ENCODE results near the gene ATP8A2. TPM values are rescaled to one million over a fixed set of nuclear protein-coding genes. Genes with fewer than 3 reads are reported as not detected.

ATP8A2 gene
- total and polyA plus RNA-seq, 9 of the 15 experiments (the other 6 are each of a cell fraction or from before 2014, with no cell fraction given): under 0.01 to 0.33 (median 0.06) TPM; not detected in 4

- ATAC-seq: no peak
- BruUV-seq (replicated peaks): no TSS peak
- Histone ChIP-seq H3K9me1 (ENCODE audit: control insufficient read depth, insufficient read depth, low read length) (no peaks in the 10 kb centered on the region), H2AFZ (ENCODE audit: low read depth, low read length) (no peak overlapping the region), H3K9ac (ENCODE audit: insufficient read depth in 1 of 2, low read depth in 2 of 2, low read length in 2 of 2) (no peak overlapping the region), H3K27ac (ENCODE audit: extremely low read depth, low read depth, low read length) (no peak overlapping the region), H3K79me2 (ENCODE audit: control insufficient read depth, insufficient read depth, low read length) (no peaks in the 10 kb centered on the region), H3K27me3 (ENCODE audit: control insufficient read depth in 2 of 2, insufficient read depth in 2 of 2, low read length in 2 of 2) (no peaks in the 10 kb centered on the region; a peak in 1 of 5 replicates), H4K20me1 (replicated peaks; ENCODE audit: control insufficient read depth, insufficient read depth, low read length) (no peaks in the 10 kb centered on the region), H3K4me3 (no peak overlapping the region), H3K36me3 (ENCODE audit: control insufficient read depth, insufficient read depth, low read length) (no peaks in the 10 kb centered on the region), H3K4me2 (ENCODE audit: insufficient read depth, low read length) (no peak overlapping the region), H3K4me1 (replicated peaks in 1 of 2; ENCODE audit: control insufficient read depth in 2 of 2, insufficient read depth in 2 of 2, low read length in 2 of 2) (no peaks in the 10 kb centered on the region), H3K9me3 (replicated peaks; ENCODE audit: control insufficient read depth, insufficient read depth, low read depth, low read length) (no peaks in the 10 kb centered on the region)
- ChIA-PET POLR2A (no interaction called here), CTCF (ENCODE audit: low intra/inter-chr PET ratio) (no interaction called here)
- 0% methylated on average over 1 of the region's 1 CpG for WGBS (ENCODE audit: insufficient coverage, low coverage, missing lambda C conversion rate)
- intact Hi-C loops (cut with micrococcal nuclease) (no loop called here), in situ Hi-C loops (cut with MboI) (no loop called here)
- no peak for DNase-seq (ENCODE audit: extremely low read depth in 1 of 4, low spot score in 3 of 4)
- FAIRE-seq: no peak
- no peak for TF ChIP-seq ZBTB7A (IDR thresholded peaks at IDR 0.05; ENCODE audit: borderline replicate concordance, control insufficient read depth, low read depth, low read length)
- no peak for TF ChIP-seq SAFB (IDR thresholded peaks at IDR 0.05; ENCODE audit: borderline replicate concordance, low read depth, low read length)
- no peak for TF ChIP-seq ETV1 (tag; conservative IDR thresholded peaks at IDR 0.05; ENCODE audit: low read depth)
- no peak for TF ChIP-seq ZNF184 (CRISPR knock-in tag; IDR thresholded peaks at IDR 0.05)
- no peak for TF ChIP-seq ZNF77 (CRISPR knock-in tag; IDR thresholded peaks at IDR 0.05)
- TF ChIP-seq REST (IDR thresholded peaks at IDR 0.05; ENCODE audit: borderline replicate concordance): no peak
- TF ChIP-seq REST (CRISPR knock-in tag; IDR thresholded peaks at IDR 0.05; ENCODE audit: low read depth): no peak
- no peak for TF ChIP-seq AFF1 (IDR thresholded peaks at IDR 0.05; ENCODE audit: low read depth in 1 of 2, partially characterized antibody in 2 of 2)
- no peak for TF ChIP-seq FOXK2 (conservative IDR thresholded peaks at IDR 0.05 in 1 of 2, IDR thresholded peaks at IDR 0.05 in 1 of 2; ENCODE audit: low read depth in 2 of 2)
- TF ChIP-seq ZNF561 (CRISPR knock-in tag; conservative IDR thresholded peaks at IDR 0.05): no peak
- no peak for TF ChIP-seq ZNF224 (CRISPR knock-in tag; IDR thresholded peaks at IDR 0.05)
These were observed 336.5 kb downstream of the ATP8A2 start for GRCh38 chr13:25708268-25708667.

All from K562 (cell line).